ENCODE data around the gene BST2.
A peak's percentile ranks its signal among the peaks of the same experiment; 100 is the strongest.

Gene BST2

DNA sequence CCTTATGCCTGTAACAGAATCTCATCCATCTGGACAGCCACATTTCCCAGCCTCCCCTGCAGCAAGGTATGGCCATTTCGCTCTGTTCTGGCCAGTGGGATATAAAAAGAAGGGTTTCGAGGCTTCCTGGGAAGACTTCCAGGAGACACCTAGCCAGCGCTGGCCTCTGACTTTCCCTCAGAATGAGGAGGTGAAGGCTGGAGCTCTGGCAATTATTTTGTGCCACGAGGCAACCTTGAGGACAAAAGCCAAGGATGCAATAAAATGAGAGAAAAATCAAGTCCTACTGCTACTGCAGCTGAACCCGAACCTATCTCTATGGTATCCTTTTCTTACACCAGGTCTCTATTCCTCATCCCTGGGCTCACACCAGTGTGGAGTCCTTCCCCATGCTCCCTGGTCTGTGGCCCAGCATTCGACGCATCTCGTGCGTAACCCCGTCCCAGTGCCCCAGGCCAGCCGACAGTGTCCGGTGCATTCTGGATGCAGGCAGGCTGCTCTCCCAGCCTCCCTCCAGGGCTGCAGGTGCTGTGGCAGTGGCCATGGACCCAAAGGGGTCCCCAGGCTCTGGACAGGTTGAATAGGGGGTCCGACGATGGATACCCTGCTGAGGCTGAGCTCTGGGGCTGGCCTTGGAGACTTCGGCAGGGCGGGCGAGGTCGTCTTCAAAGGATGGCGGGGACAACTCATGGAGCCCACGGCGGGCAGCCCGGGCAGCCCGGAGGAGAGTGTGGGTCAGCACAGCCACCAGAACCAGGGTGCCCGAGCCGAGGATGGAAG is 30.9 kb upstream of the BST2 start:
- Histone ChIP-seq H3K9me3 (ENCODE audit: control insufficient read depth in 1 of 2, low read length in 2 of 2) (no peaks in the 10 kb centered on the region), H3K27ac (ENCODE audit: low read depth, low read length) (no peak overlapping the region), H3K4me1 (ENCODE audit: control insufficient read depth in 1 of 2, insufficient read depth in 2 of 2, low read length in 2 of 2) (no peaks in the 10 kb centered on the region)

GRCh38 chr19:17435218-17435617 is 29.8 kb upstream of the BST2 start:
- no peak overlapping the region for H3K4me3 ChIP-seq (ENCODE audit: low read depth in 1 of 2, low read length in 2 of 2)
- H3K36me3 ChIP-seq (ENCODE audit: control insufficient read depth in 1 of 2, insufficient read depth in 2 of 2, low read length in 2 of 2): no peaks in the 10 kb centered on the region
- no peaks in the 10 kb centered on the region for H3K27me3 ChIP-seq (ENCODE audit: control insufficient read depth in 1 of 2, insufficient read depth in 2 of 2, low read length in 2 of 2)
- no peaks in the 10 kb centered on the region for H3K9me3 ChIP-seq (ENCODE audit: control insufficient read depth in 1 of 2, low read length in 2 of 2)
- H3K9ac ChIP-seq (ENCODE audit: low read depth in 1 of 2, low read length in 2 of 2): no peak overlapping the region
- H3K27ac ChIP-seq (ENCODE audit: low read depth, low read length): no peak overlapping the region
- H3K4me1 ChIP-seq (ENCODE audit: control insufficient read depth in 1 of 2, insufficient read depth in 2 of 2, low read length in 2 of 2): no peaks in the 10 kb centered on the region

More for the DNA sequence above, 30.9 kb upstream of the BST2 start:
- no peak overlapping the region for H3K4me3 ChIP-seq (ENCODE audit: low read depth in 1 of 2, low read length in 2 of 2)
- no peaks in the 10 kb centered on the region for H3K36me3 ChIP-seq (ENCODE audit: control insufficient read depth in 1 of 2, insufficient read depth in 2 of 2, low read length in 2 of 2)
- H3K27me3 ChIP-seq (ENCODE audit: control insufficient read depth in 1 of 2, insufficient read depth in 2 of 2, low read length in 2 of 2): no peaks in the 10 kb centered on the region
- H3K9ac ChIP-seq (ENCODE audit: low read depth in 1 of 2, low read length in 2 of 2): no peak overlapping the region

GRCh38 chr19:17431417-17431816 is 26.0 kb upstream of the BST2 start:
- no peaks in the 10 kb centered on the region for H3K36me3 ChIP-seq (ENCODE audit: control insufficient read depth in 1 of 2, insufficient read depth in 2 of 2, low read length in 2 of 2)
- no peaks in the 10 kb centered on the region for H3K27me3 ChIP-seq (ENCODE audit: control insufficient read depth in 1 of 2, insufficient read depth in 2 of 2, low read length in 2 of 2)
- H3K4me1 ChIP-seq (ENCODE audit: control insufficient read depth in 1 of 2, insufficient read depth in 2 of 2, low read length in 2 of 2): no peaks in the 10 kb centered on the region
- no peaks in the 10 kb centered on the region for H3K9me3 ChIP-seq (ENCODE audit: control insufficient read depth in 1 of 2, low read length in 2 of 2)
- H3K9ac ChIP-seq (ENCODE audit: low read depth in 1 of 2, low read length in 2 of 2): no peak overlapping the region
- H3K4me3 ChIP-seq (ENCODE audit: low read depth in 1 of 2, low read length in 2 of 2): no peak overlapping the region
- H3K27ac ChIP-seq (ENCODE audit: low read depth, low read length): no peak overlapping the region

DNA sequence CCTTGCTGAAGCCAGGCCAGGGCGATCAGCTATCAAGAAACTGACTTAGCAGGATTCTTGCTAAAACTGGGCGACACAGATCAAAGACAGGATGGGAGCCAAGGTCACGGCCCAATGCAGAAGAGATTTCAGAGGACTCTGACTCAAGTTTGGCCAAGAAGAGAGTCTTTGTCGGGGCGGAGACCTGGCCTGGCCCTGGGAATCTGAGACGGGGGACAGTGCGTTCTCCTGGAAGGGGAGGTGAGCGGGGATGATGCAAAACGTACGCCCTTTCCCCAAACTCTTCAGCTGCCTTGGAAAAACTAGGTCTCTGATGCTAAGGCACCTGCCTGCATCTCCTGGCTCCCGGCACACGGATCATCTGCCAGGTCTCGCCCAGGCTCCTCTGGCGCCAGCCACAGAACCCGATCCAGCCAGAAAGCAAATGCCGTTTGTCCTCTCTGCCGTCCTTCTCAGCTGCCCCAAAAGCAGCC is 24.2 kb upstream of the BST2 start:
- Histone ChIP-seq H3K27me3 (ENCODE audit: control insufficient read depth in 1 of 2, insufficient read depth in 2 of 2, low read length in 2 of 2) (no peaks in the 10 kb centered on the region), H3K36me3 (ENCODE audit: control insufficient read depth in 1 of 2, insufficient read depth in 2 of 2, low read length in 2 of 2) (no peaks in the 10 kb centered on the region), H3K27ac (ENCODE audit: low read depth, low read length) (no peak overlapping the region), H3K4me1 (ENCODE audit: control insufficient read depth in 1 of 2, insufficient read depth in 2 of 2, low read length in 2 of 2) (no peaks in the 10 kb centered on the region), H3K9me3 (ENCODE audit: control insufficient read depth in 1 of 2, low read length in 2 of 2) (no peaks in the 10 kb centered on the region), H3K4me3 (ENCODE audit: low read depth in 1 of 2, low read length in 2 of 2) (no peak overlapping the region), H3K9ac (ENCODE audit: low read depth in 1 of 2, low read length in 2 of 2) (no peak overlapping the region)

- H3K36me3 ChIP-seq (ENCODE audit: control insufficient read depth in 1 of 2, insufficient read depth in 2 of 2, low read length in 2 of 2): peaks cover 0 to 7% of the 10 kb centered on the region in 2 donors
- H3K27ac ChIP-seq (ENCODE audit: low read depth, low read length): no peak overlapping the region
- no peaks in the 10 kb centered on the region for H3K27me3 ChIP-seq (ENCODE audit: control insufficient read depth in 1 of 2, insufficient read depth in 2 of 2, low read length in 2 of 2)
- H3K9me3 ChIP-seq (ENCODE audit: control insufficient read depth in 1 of 2, low read length in 2 of 2): no peaks in the 10 kb centered on the region
- no peak overlapping the region for H3K9ac ChIP-seq (ENCODE audit: low read depth in 1 of 2, low read length in 2 of 2)
- peaks cover 7% of the 10 kb centered on the region in 2 donors for H3K4me1 ChIP-seq (ENCODE audit: control insufficient read depth in 1 of 2, insufficient read depth in 2 of 2, low read length in 2 of 2)
- H3K4me3 ChIP-seq (ENCODE audit: low read depth in 1 of 2, low read length in 2 of 2): no peak overlapping the region
Observed at GRCh38 chr19:17424743-17425365, 19.4 kb upstream of the BST2 start.

GRCh38 chr19:17423429-17424208 is 18.2 kb upstream of the BST2 start:
- peaks cover 12 to 13% of the 10 kb centered on the region in 2 donors for H3K4me1 ChIP-seq (ENCODE audit: control insufficient read depth in 1 of 2, insufficient read depth in 2 of 2, low read length in 2 of 2)
- peaks cover 0 to 7% of the 10 kb centered on the region in 2 donors for H3K36me3 ChIP-seq (ENCODE audit: control insufficient read depth in 1 of 2, insufficient read depth in 2 of 2, low read length in 2 of 2)
- no peak overlapping the region for H3K4me3 ChIP-seq (ENCODE audit: low read depth in 1 of 2, low read length in 2 of 2)
- H3K9me3 ChIP-seq (ENCODE audit: control insufficient read depth in 1 of 2, low read length in 2 of 2): no peaks in the 10 kb centered on the region
- no peak overlapping the region for H3K27ac ChIP-seq (ENCODE audit: low read depth, low read length)
- no peak overlapping the region for H3K9ac ChIP-seq (ENCODE audit: low read depth in 1 of 2, low read length in 2 of 2)
- no peaks in the 10 kb centered on the region for H3K27me3 ChIP-seq (ENCODE audit: control insufficient read depth in 1 of 2, insufficient read depth in 2 of 2, low read length in 2 of 2)

DNA sequence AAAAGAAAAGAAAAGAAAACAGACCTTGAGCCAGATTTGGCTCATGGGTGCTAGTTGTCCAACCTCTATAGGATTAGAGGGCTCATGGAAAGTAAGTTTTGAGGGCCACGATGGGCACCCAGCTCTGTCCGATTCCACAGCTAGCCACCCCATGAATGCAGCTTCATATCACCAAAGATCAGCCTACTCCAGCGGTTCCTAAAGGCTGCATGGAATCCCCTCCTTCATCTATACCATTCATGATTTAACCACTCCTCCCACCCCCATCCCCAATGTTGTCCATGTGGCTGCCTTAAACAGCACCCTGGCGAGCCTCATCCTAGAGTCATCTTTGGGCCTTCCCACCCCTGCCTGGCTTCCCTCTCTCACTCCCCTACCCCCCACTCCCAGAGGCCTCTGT is 16.5 kb upstream of the BST2 start:
- Histone ChIP-seq H3K4me3 (ENCODE audit: low read depth in 1 of 2, low read length in 2 of 2) (no peak overlapping the region), H3K36me3 (ENCODE audit: control insufficient read depth in 1 of 2, insufficient read depth in 2 of 2, low read length in 2 of 2) (peaks cover 0 to 7% of the 10 kb centered on the region in 2 donors), H3K27ac (ENCODE audit: low read depth, low read length) (no peak overlapping the region), H3K9me3 (ENCODE audit: control insufficient read depth in 1 of 2, low read length in 2 of 2) (no peaks in the 10 kb centered on the region), H3K27me3 (ENCODE audit: control insufficient read depth in 1 of 2, insufficient read depth in 2 of 2, low read length in 2 of 2) (no peaks in the 10 kb centered on the region), H3K9ac (ENCODE audit: low read depth in 1 of 2, low read length in 2 of 2) (no peak overlapping the region), H3K4me1 (ENCODE audit: control insufficient read depth in 1 of 2, insufficient read depth in 2 of 2, low read length in 2 of 2) (peaks cover 12 to 13% of the 10 kb centered on the region in 2 donors)

GRCh38 chr19:17420475-17420924 is 15.1 kb upstream of the BST2 start:
- H3K9ac ChIP-seq (ENCODE audit: low read depth in 1 of 2, low read length in 2 of 2): peak overlapping the region; percentile 69 to 77
- H3K4me1 ChIP-seq (ENCODE audit: control insufficient read depth in 1 of 2, insufficient read depth in 2 of 2, low read length in 2 of 2): peaks cover 12 to 13% of the 10 kb centered on the region in 2 donors
- H3K27me3 ChIP-seq (ENCODE audit: control insufficient read depth in 1 of 2, insufficient read depth in 2 of 2, low read length in 2 of 2): no peaks in the 10 kb centered on the region
- H3K9me3 ChIP-seq (ENCODE audit: control insufficient read depth in 1 of 2, low read length in 2 of 2): no peaks in the 10 kb centered on the region
- H3K36me3 ChIP-seq (ENCODE audit: control insufficient read depth in 1 of 2, insufficient read depth in 2 of 2, low read length in 2 of 2): peaks cover 0 to 7% of the 10 kb centered on the region in 2 donors
- peak overlapping the region; percentile 89 to 91 for H3K4me3 ChIP-seq (ENCODE audit: low read depth in 1 of 2, low read length in 2 of 2)
- H3K27ac ChIP-seq (ENCODE audit: low read depth, low read length): no peak overlapping the region

- Histone ChIP-seq H3K27me3 (ENCODE audit: control insufficient read depth in 1 of 2, insufficient read depth in 2 of 2, low read length in 2 of 2) (no peaks in the 10 kb centered on the region), H3K9me3 (ENCODE audit: control insufficient read depth in 1 of 2, low read length in 2 of 2) (no peaks in the 10 kb centered on the region), H3K4me3 (ENCODE audit: low read depth in 1 of 2, low read length in 2 of 2) (peak within 1 kb of the TSS; percentile 89 to 91), H3K4me1 (ENCODE audit: control insufficient read depth in 1 of 2, insufficient read depth in 2 of 2, low read length in 2 of 2) (peaks cover 12 to 13% of the 10 kb centered on the region in 2 donors), H3K36me3 (ENCODE audit: control insufficient read depth in 1 of 2, insufficient read depth in 2 of 2, low read length in 2 of 2) (peaks cover 0 to 7% of the 10 kb centered on the region in 2 donors), H3K9ac (ENCODE audit: low read depth in 1 of 2, low read length in 2 of 2) (peak within 1 kb of the TSS; percentile 69 to 77), H3K27ac (ENCODE audit: low read depth, low read length) (peak within 1 kb of the TSS; percentile 34)
Observed at GRCh38 chr19:17419621-17420474, 14.4 kb upstream of the BST2 start, which contains the start of gene MVB12A. Gene MVB12A, plus strand, starts transcription at chr19:17420047. Its CDS starts 89 bp downstream, at chr19:17420136.

Measured in duodenal mucosa (tissue), 2 donors.